Stomach (tissue), 9 donors: ENCODE measurements around the gene ZC3H14. TPM values are rescaled to one million over a fixed set of nuclear protein-coding genes. Genes with fewer than 3 reads are reported as not detected.

Experiments used
- DNase-seq, 2 donors: peaks; one replicate each; pipeline versions ENCODE4 v3.0.0 to v3.0.0-alpha.2; 2013 to 2019
- H3K27ac ChIP-seq, 5 donors: fragments of 200-600 bp in 4 of 5; sonication (generic) in 4 of 5; one replicate each; pipeline ENCODE4 v1.5.1; 2013 to 2019; ENCODE audit warnings: mild to moderate bottlenecking in 1 of 5, moderate library complexity in 1 of 5
- H3K27me3 ChIP-seq, 3 donors: fragments of 200-600 bp; sonication (generic); one replicate each; pipeline ENCODE4 v1.5.1; 2017 to 2019; ENCODE audit warnings: mixed run types in 1 of 3
- H3K36me3 ChIP-seq, 4 donors: fragments of 200-600 bp; sonication (generic); 1 replicate in 3 of 4; 2 replicates in 1 of 4; pipeline ENCODE4 v1.5.1; 2016 to 2019
- H3K4me1 ChIP-seq, 4 donors: fragments of 200-600 bp; sonication (generic); one replicate each; pipeline ENCODE4 v1.5.1; 2016 to 2019
- H3K4me3 ChIP-seq, 4 donors: fragments of 200-600 bp; sonication (generic) in 3 of 4; one replicate each; pipeline ENCODE4 v1.5.1; 2016 to 2019; ENCODE audit warnings: mild to moderate bottlenecking in 1 of 4
- H3K9me3 ChIP-seq, 4 donors: fragments of 200-600 bp; sonication (generic); one replicate each; pipeline ENCODE4 v1.5.1; 2016 to 2019
- EP300 ChIP-seq: sonication (generic); formaldehyde crosslinking; IDR thresholded peaks from one replicate; pipeline ENCODE4 v1.6.1; 2017; ENCODE audit warnings: antibody characterized with exemption
- POLR2A ChIP-seq, 4 donors: fragments of 450-650 bp; IDR thresholded peaks; one replicate each; pipeline ENCODE4 v1.6.1; 2016; ENCODE audit warnings: antibody characterized with exemption in 4 of 4, control low read depth in 2 of 4, mild to moderate bottlenecking in 1 of 4, moderate library complexity in 1 of 4
- POLR2AphosphoS5 ChIP-seq, 3 donors: sonication (generic); formaldehyde crosslinking; IDR thresholded peaks; one replicate each; pipeline ENCODE4 v1.6.1; 2016; ENCODE audit warnings: antibody characterized with exemption in 3 of 3
- WGBS, 5 donors: extraction: QIAGEN DNeasy Blood & Tissue Kit in 3 of 5; methylation state at CpG; one replicate each; pipeline versions ENCODE4 v1.1.5 to v1.1.7; 2013 to 2018; 5-methylcytosine and 5-hydroxymethylcytosine counted together
- intact Hi-C: fragments of 100-400 bp; cut with DNase I; formaldehyde crosslinking; loops from one replicate; pipeline ENCODE4 v1.15.1; 2023; ENCODE audit warnings: low total_unique reads
- polyA plus RNA-seq, 3 donors: library from polyadenylated mRNA; stranded (reverse); fragments of 200-250 nt; gene quantifications; one replicate each; pipeline ENCODE4 v1.2.3, GENCODE V29; 2013
- total RNA-seq, 5 donors: library from RNA; depleted of rRNA; stranded (reverse); fragments of >200 nt; gene quantifications; one replicate each; pipeline versions ENCODE4 v1.1.0 to v1.2.3, GENCODE V29; 2014 to 2016
- TF ChIP-seq, protein P1 (sequence below), 7 experiments: fragments of 450-650 bp in 4 of 7; fragments of 200-600 bp in 3 of 7; sonication (generic) in 3 of 7; IDR thresholded peaks; one replicate each; pipeline ENCODE4 v1.5.1; 2016 to 2019; ENCODE audit warnings: antibody characterized with exemption in 7 of 7, control low read depth in 2 of 7, mild to moderate bottlenecking in 1 of 7
- donor health status: healthy with polysubstance abuse.
- donor health status: Bipolar disorder and iron deficiency.
- donor health status: healthy.

The ZC3H14 gene
- total and polyA plus RNA-seq, 8 donors: 18.0 to 83.9 (median 62.2) TPM

DNA sequence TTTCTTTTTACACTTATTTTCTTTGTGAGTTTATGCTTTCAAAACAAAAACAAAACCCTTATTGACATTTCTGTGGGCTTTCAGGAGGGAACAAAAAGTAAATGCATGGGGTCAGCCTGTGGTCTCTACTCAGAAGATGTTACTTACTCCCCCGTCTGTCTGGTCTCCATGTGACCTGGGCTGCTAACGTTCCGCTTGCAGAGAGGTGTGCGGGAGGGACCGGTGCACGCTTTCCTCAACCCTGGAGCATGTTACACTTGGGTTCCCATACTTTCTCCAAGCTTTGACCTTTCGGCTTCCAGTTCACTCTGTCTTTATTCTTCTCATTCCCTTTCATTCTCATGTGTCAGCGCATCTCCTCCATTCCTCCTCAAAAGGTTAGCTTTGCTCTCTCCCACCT, 36.5 kb downstream of the ZC3H14 start:
- no peaks in the 10 kb centered on the region for H3K4me1 ChIP-seq
- H3K27me3 ChIP-seq: no peaks in the 10 kb centered on the region
- 87 to 97% (median 92%) methylated on average over 8 of the region's 8 CpGs for WGBS, 5 donors
- H3K9me3 ChIP-seq: no peaks in the 10 kb centered on the region
- no peak overlapping the region for H3K27ac ChIP-seq
- intact Hi-C loops: no loop called here
- TF ChIP-seq POLR2A (IDR thresholded peaks at IDR 0.05): no peak
- TF ChIP-seq, protein P1, sequence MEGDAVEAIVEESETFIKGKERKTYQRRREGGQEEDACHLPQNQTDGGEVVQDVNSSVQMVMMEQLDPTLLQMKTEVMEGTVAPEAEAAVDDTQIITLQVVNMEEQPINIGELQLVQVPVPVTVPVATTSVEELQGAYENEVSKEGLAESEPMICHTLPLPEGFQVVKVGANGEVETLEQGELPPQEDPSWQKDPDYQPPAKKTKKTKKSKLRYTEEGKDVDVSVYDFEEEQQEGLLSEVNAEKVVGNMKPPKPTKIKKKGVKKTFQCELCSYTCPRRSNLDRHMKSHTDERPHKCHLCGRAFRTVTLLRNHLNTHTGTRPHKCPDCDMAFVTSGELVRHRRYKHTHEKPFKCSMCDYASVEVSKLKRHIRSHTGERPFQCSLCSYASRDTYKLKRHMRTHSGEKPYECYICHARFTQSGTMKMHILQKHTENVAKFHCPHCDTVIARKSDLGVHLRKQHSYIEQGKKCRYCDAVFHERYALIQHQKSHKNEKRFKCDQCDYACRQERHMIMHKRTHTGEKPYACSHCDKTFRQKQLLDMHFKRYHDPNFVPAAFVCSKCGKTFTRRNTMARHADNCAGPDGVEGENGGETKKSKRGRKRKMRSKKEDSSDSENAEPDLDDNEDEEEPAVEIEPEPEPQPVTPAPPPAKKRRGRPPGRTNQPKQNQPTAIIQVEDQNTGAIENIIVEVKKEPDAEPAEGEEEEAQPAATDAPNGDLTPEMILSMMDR (IDR thresholded peaks at IDR 0.05): no peak
- TF ChIP-seq EP300: no peak
- no peak for TF ChIP-seq POLR2AphosphoS5 (IDR thresholded peaks at IDR 0.05)
- DNase-seq: no peak
- no peak overlapping the region for H3K4me3 ChIP-seq
- peaks cover 61 to 100% (median 99%) of the 10 kb centered on the region in 4 donors for H3K36me3 ChIP-seq

DNA sequence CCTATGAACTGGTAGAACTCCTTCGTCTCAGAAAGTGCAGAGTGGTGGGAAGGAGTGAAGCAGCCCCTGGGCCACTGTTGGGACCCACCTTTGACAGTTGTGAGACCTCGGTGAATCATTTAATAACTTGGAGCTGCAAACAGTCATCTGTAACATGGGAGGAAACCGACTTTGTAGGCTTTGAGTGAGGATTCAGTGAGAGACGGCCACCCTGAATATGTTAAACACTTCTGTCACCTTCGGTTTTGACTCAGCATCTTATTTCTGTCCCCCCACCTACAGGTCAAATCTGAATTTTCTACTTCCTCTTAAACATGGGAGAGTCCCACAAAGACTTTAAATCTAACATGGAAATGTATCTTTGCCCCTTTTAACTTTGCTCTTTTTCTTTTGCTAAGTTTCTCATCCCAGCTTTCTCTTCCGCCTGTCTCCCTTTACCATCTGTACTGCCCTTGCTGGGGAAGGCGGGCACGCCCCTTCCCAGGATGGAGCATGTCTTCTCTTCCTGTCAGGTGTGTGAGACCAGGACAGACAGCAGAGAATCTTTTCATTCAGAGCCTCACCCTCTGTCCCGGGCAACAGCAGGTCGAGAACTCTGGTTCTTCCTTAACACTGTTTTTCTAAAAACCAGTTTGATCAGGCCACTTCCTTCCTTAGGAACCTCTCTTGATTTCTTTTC, 37.1 kb downstream of the ZC3H14 start:
- DNase-seq: no peak
- no peaks in the 10 kb centered on the region for H3K4me1 ChIP-seq
- intact Hi-C loops: no loop called here
- TF ChIP-seq POLR2AphosphoS5 (IDR thresholded peaks at IDR 0.05) (no peak), EP300 (no peak)
- H3K9me3 ChIP-seq: no peaks in the 10 kb centered on the region
- H3K36me3 ChIP-seq: peaks cover 67 to 100% (median 99%) of the 10 kb centered on the region in 4 donors
- no peaks in the 10 kb centered on the region for H3K27me3 ChIP-seq
- WGBS, 5 donors: 75 to 85% (median 83%) methylated on average over 10 of the region's 10 CpGs
- H3K4me3 ChIP-seq: no peak overlapping the region
- no peak overlapping the region for H3K27ac ChIP-seq

DNA sequence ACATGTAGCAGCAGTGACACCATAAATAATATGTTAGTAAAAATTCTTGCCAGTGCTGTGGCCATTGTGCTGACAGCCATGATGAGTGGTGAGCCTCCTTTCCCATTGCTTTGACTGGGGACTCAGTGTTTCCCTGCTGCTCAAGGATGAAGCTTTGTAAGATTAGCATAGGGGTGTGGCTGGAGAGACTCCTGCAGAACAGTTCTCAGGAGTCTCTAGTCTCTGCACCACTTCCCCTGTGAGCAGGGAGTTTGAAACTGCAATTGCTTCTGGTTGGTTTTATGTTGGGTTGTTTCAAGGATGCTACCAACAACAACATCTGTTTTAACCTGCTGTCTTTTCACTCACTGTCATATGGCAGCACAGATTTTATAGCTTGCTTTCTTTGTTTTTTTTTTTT, 41.4 kb downstream of the ZC3H14 start:
- intact Hi-C loops: no loop called here
- Histone ChIP-seq H3K4me1 (no peaks in the 10 kb centered on the region), H3K36me3 (peaks cover 71 to 100% (median 100%) of the 10 kb centered on the region in 4 donors), H3K27ac (no peak overlapping the region), H3K9me3 (no peaks in the 10 kb centered on the region), H3K4me3 (no peak overlapping the region), H3K27me3 (no peaks in the 10 kb centered on the region)
- no peak for DNase-seq
- TF ChIP-seq EP300: no peak
- TF ChIP-seq POLR2AphosphoS5 (IDR thresholded peaks at IDR 0.05): no peak
- TF ChIP-seq, protein P1 (IDR thresholded peaks at IDR 0.05): no peak

DNA sequence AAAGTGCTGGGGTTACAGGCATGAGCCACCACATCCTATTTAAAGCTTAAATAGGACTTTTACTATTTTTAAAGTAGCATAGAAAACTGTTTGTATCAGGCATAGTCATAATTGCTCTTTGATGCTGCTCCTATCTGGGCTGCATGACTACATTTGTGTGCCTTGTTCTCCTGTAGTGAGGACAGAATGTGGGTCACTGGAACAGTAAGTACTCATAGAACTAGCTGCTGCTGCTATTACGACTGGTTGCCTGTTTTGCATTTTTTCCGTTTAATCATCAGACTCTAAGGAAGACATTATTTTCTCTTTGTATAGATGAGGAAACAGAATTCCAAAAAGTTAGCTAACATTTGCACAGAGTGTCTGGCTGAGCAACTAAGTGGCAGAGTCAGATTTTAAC, 42.8 kb downstream of the ZC3H14 start:
- 75 to 87% (median 79%) methylated on average over 2 of the region's 2 CpGs for WGBS, 5 donors
- DNase-seq: no peak
- intact Hi-C loops: no loop called here
- TF ChIP-seq, protein P1 (IDR thresholded peaks at IDR 0.05): no peak
- TF ChIP-seq EP300: no peak
- TF ChIP-seq POLR2A (IDR thresholded peaks at IDR 0.05): no peak
- TF ChIP-seq POLR2AphosphoS5 (IDR thresholded peaks at IDR 0.05): no peak
- Histone ChIP-seq H3K9me3 (no peaks in the 10 kb centered on the region), H3K36me3 (peaks cover 68 to 100% (median 100%) of the 10 kb centered on the region in 4 donors), H3K4me1 (no peaks in the 10 kb centered on the region), H3K27ac (no peak overlapping the region), H3K4me3 (no peak overlapping the region), H3K27me3 (no peaks in the 10 kb centered on the region)

DNA sequence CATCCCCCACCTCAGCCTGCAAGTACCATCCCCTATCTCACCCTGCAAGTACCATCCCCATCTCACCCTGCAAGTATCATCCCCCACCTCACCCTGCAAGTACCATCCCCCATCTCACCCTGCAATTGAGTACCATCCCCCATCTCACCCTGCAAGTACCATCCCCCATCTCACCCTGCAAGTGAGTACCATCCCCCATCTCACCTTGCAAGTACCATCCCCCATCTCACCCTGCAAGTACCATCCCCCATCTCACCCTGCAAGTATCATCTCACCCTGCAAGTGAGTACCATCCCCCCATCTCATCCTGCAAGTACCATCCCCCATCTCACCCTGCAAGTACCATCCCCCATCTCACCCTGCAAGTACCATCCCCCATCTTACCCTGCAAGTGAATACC, 45.0 kb downstream of the ZC3H14 start:
- Histone ChIP-seq H3K9me3 (no peaks in the 10 kb centered on the region), H3K27me3 (no peaks in the 10 kb centered on the region), H3K4me3 (no peak overlapping the region), H3K27ac (no peak overlapping the region), H3K4me1 (peaks cover 0 to 7% (median 3%) of the 10 kb centered on the region in 4 donors), H3K36me3 (peaks cover 57 to 100% (median 98%) of the 10 kb centered on the region in 4 donors)
- DNase-seq: no peak
- TF ChIP-seq POLR2AphosphoS5 (IDR thresholded peaks at IDR 0.05) (no peak), POLR2A (IDR thresholded peaks at IDR 0.05) (no peak)
- TF ChIP-seq, protein P1 (IDR thresholded peaks at IDR 0.05): no peak
- intact Hi-C loops: no loop called here
